ENCODE results near the gene MACROD2.

- TF ChIP-seq FOS (IDR thresholded peaks at IDR 0.05; ENCODE audit: low read depth, low read length) (no peak), CTCF (conservative IDR thresholded peaks at IDR 0.05; ENCODE audit: low read depth, low read length) (no peak), POLR2A (IDR thresholded peaks at IDR 0.05; ENCODE audit: low read depth, low read length) (no peak), USF2 (IDR thresholded peaks at IDR 0.05; ENCODE audit: low read depth, low read length) (no peak), SMC3 (IDR thresholded peaks at IDR 0.05; ENCODE audit: low read depth, low read length) (no peak), RFX5 (IDR thresholded peaks at IDR 0.05; ENCODE audit: low read depth, low read length) (no peak), RAD21 (IDR thresholded peaks at IDR 0.05; ENCODE audit: low read length) (no peak), MAZ (IDR thresholded peaks at IDR 0.05; ENCODE audit: borderline replicate concordance, low read depth, low read length) (no peak), MXI1 (IDR thresholded peaks at IDR 0.05; ENCODE audit: borderline replicate concordance, low read depth, low read length) (no peak), NFE2L2 (IDR thresholded peaks at IDR 0.05; ENCODE audit: low read depth, low read length) (no peak), CEBPB (IDR thresholded peaks at IDR 0.05; ENCODE audit: low read depth, low read length) (no peak), RCOR1 (IDR thresholded peaks at IDR 0.05; ENCODE audit: insufficient replicate concordance, low read length) (no peak), BHLHE40 (IDR thresholded peaks at IDR 0.05; ENCODE audit: low read depth, low read length) (no peak)
- TF ChIP-seq, protein P1, sequence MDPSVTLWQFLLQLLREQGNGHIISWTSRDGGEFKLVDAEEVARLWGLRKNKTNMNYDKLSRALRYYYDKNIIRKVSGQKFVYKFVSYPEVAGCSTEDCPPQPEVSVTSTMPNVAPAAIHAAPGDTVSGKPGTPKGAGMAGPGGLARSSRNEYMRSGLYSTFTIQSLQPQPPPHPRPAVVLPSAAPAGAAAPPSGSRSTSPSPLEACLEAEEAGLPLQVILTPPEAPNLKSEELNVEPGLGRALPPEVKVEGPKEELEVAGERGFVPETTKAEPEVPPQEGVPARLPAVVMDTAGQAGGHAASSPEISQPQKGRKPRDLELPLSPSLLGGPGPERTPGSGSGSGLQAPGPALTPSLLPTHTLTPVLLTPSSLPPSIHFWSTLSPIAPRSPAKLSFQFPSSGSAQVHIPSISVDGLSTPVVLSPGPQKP (IDR thresholded peaks at IDR 0.05; ENCODE audit: borderline replicate concordance, low read depth, low read length), result no peak
Measured at GRCh38 chr20:16003310-16003709, 2008.0 kb downstream of the MACROD2 start.

Data from IMR-90 (cell line).